Ishikawa (cell line): Measurements from ENCODE around the gene AP2M1.

ENCODE experiments used
- EGR1 ChIP-seq: IDR thresholded peaks from 2 replicates; pipeline ENCODE4 v1.6.1; 2012
- TEAD4 ChIP-seq: IDR thresholded peaks from 2 replicates; pipeline ENCODE4 v1.6.1; 2012

GRCh38 chr3:184180165-184180564 lies 5.5 kb downstream of the AP2M1 start:
- TF ChIP-seq EGR1, result no peak
- TF ChIP-seq TEAD4, result no peak
